Hindlimb muscle (tissue), 1 donor: Measurements from ENCODE around the gene TRMT6. TPM values are rescaled to one million over a fixed set of nuclear protein-coding genes. Genes with fewer than 3 reads are reported as not detected.
A peak's percentile ranks its signal among the peaks of the same experiment; 100 is the strongest.

Source experiments
- DNase-seq: peaks from one replicate; pipeline ENCODE4 v3.0.0-alpha.2; 2013
- polyA plus RNA-seq: library from polyadenylated mRNA; unstranded; fragments of 120-200 nt; gene quantifications from one replicate; pipeline ENCODE4 v1.2.1, GENCODE V29; 2013; ENCODE audit not compliant: insufficient read length

Gene TRMT6, protein sequence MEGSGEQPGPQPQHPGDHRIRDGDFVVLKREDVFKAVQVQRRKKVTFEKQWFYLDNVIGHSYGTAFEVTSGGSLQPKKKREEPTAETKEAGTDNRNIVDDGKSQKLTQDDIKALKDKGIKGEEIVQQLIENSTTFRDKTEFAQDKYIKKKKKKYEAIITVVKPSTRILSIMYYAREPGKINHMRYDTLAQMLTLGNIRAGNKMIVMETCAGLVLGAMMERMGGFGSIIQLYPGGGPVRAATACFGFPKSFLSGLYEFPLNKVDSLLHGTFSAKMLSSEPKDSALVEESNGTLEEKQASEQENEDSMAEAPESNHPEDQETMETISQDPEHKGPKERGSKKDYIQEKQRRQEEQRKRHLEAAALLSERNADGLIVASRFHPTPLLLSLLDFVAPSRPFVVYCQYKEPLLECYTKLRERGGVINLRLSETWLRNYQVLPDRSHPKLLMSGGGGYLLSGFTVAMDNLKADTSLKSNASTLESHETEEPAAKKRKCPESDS
- polyA plus RNA-seq, result 9.0 TPM

- DNase-seq, result peak; percentile 95
These were observed at the start of gene TRMT6, which contains the start of gene MCM8 for GRCh38 chr20:5950271-5951031. Gene TRMT6 (minus strand): TSS chr20:5950533. CDS start chr20:5950405, 128 bp downstream. Gene MCM8 (plus strand): TSS chr20:5950652. CDS start chr20:5952016, 1,364 bp downstream.

GRCh38 chr20:5999783-6000182 lies 49.5 kb upstream of the TRMT6 start:
- no peak for DNase-seq

DNA sequence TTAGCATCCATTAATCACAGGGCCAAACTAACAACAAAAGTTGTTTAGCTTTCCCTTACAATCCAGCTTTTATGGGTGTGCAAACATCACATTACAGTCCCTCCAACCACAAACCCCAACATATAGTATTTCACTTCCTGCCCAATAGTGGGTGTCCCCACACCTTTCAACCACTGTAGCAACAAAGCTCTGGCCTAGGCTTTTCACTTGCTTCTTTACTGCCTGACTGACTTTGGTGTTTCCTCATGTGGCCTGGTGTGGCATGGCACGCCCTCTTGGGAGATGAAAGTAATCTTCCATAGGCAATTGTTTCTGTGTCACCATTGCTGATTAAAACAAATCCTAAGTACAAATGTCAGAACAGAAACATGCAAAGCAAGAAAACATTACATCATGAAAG lies 46.4 kb upstream of the TRMT6 start:
- no peak for DNase-seq

GRCh38 chr20:5991623-5992441 lies 41.5 kb upstream of the TRMT6 start:
- DNase-seq, result no peak

- DNase-seq, result no peak
These were observed 40.6 kb upstream of the TRMT6 start for GRCh38 chr20:5990946-5991345.

- DNase-seq, result no peak
These were observed 39.2 kb upstream of the TRMT6 start for GRCh38 chr20:5989539-5989938.

GRCh38 chr20:5987383-5987782 lies 37.0 kb upstream of the TRMT6 start:
- DNase-seq, result no peak

- DNase-seq, result no peak
These were observed 30.6 kb upstream of the TRMT6 start for GRCh38 chr20:5980720-5981538.

DNA sequence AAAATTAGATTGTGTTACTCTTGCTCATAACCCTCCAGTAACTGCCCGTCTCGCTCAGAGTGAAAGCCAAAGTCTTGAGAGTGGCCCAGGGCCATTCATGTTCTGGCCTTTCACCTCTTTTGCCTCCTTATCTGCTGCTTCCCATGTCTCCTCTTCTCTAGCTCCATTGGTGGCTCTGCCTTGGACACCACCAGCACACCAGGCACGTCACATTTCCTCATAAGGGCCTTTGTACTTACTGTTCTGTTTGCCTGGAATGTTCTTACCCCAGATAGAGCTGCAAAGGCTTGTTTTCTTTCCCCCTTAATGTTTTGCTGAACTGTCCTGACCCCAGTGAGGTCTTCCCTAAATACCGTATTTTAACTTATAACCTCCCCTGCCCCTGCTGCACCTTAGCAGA lies 29.5 kb upstream of the TRMT6 start:
- DNase-seq, result no peak

GRCh38 chr20:5977975-5978374 lies 27.6 kb upstream of the TRMT6 start:
- DNase-seq, result no peak

DNA sequence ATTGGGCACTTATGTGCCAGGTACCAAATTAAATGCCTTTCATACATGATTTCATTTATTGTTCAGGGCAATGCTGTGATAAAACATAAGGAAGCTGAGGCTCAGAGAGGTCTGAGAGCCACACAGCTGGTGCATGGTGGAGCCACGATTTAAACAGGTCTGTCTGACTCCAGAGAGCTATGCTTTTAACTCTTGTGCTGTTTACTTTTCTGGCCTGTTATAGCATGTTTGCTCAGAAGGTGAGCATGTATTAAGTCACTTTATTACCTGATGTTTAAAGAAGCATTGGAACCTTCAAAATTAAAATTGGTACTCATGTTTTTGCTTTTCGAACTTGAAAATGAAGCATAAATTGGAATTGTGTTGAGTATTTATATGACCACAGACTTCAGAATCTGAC lies 26.9 kb upstream of the TRMT6 start:
- DNase-seq, result no peak

DNA sequence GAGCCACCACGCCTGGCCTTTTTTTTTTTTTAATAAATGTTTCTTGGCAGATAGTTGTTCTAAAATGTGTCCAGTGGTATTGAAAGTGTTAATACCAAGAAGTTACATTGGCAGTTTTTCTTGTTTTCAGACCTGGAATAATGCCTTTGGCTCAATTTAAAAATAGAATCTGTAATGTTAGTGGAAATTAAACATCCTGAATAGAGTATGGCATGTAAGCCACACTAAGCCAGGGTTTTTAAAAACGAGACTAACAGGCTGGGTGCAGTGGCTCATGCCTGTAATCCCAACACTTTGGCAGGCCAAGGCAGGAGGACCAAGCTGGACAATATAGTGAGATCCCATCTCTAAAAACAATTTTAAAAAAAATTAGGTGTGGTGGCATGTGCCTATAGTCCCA lies 25.4 kb upstream of the TRMT6 start:
- no peak for DNase-seq

DNA sequence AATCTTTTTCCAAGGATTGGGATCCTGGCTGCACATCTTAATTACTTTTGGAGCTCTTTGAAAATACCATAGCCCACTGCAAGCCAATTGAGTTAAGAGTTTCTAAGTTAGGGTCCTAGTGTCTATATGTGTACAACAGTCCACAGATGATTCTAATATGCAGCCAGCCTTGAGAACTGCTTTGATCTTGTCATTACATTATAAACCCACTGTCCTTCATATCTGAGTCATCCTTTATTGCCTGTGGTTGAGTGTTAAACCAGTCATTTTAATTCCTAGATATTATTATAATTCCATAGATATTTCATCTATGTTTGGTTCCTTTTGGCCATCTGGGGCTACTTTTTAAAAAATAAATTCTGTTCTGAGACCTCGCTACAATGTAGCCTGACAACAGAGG lies 24.2 kb upstream of the TRMT6 start:
- DNase-seq, result no peak

- no peak for DNase-seq
These were observed 23.6 kb upstream of the TRMT6 start for GRCh38 chr20:5973971-5974370.

DNA sequence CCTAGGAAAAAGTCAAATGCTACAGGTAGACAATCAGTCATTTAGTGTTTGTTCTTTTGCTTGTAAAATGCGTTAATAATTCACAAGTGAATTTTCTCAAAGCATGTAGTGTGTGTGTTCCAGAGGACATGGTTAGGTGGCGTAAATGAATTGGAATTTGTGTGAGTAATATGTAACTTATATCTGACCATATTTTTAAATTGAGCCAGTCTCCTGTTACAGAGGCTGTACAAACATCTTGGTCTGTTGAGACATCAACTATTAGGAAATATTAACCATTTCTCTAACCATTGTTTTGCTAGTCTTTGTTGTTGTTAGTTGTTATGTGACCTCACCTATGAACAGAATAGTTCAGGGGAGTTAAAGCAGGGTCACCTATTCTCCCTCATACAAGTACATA lies 22.8 kb upstream of the TRMT6 start:
- DNase-seq, result no peak

DNA sequence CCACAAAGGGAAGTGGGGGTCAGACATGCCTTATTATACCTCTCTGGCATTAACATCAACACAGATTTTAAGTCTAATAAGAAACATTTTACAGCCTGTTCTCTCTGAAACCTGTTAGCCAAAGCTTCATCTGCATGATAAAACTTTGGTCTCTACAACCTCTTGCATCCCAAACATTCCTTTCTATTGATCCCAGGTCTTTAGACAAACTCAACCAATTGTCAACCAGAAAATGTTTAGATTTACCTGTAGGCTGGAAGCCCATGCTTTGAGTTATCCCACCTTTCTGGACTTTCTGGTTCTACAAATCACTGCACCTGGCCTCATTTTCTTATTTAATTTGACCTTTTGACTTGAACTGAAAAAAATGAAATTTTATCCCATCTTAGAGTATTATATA lies 20.9 kb upstream of the TRMT6 start:
- DNase-seq, result no peak

DNA sequence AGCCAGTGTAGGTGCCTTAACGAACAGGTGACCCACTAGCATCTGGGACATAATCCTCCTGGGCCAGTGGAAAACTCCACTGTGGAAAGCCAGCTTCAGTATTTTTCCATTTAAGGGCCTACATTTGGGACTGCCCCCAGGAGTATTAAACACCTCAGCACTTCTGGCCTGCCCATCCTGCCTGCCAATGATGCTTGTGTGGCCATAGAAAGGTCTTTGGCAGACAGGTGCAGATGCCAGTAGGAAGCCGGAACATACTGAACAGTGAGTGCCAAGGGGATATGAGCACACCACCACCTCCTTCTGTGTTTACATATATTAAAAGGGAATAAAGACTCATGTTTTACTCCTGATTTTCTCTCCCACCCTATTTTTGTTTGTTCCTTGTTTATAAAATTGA lies 20.0 kb upstream of the TRMT6 start:
- no peak for DNase-seq

DNA sequence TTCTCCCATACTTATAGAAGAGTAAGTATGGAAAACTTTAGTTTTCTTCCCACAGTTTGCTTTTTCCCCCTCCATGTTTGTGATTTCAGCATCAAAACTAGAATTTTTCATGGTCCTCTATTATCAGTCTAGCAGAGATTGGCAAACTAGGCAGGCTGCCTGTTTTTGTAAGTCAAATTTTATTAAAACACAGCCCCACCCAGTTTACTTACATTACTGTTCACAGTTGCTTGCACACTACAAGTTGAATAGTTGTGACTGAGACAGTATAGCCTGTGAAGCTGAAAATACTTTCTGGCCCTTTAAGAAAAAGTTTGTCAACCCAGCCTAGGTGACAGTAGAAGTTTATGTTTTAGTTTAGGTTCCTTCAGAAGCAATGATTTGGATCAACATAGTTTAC lies 19.6 kb upstream of the TRMT6 start:
- no peak for DNase-seq

GRCh38 chr20:5969348-5969935 lies 19.1 kb upstream of the TRMT6 start:
- no peak for DNase-seq

DNA sequence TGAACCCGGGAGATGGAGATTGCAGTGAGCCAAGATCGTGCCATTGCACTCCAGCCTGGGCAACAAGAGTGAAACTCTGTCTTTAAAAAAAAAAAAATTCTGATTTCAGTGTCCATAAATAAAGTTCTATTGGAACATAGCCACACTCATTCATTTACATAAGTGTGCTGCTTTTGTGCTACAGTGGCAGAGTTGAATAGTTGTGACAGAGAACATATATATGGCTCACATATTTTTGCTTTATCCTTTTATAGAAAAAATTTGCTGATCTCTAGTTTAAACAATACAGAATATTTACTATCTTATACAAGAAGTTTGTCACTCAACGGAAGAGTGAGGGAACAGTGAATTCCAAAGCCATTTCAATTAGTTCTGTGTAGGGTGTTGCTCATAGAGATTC lies 18.1 kb upstream of the TRMT6 start:
- DNase-seq, result no peak

DNA sequence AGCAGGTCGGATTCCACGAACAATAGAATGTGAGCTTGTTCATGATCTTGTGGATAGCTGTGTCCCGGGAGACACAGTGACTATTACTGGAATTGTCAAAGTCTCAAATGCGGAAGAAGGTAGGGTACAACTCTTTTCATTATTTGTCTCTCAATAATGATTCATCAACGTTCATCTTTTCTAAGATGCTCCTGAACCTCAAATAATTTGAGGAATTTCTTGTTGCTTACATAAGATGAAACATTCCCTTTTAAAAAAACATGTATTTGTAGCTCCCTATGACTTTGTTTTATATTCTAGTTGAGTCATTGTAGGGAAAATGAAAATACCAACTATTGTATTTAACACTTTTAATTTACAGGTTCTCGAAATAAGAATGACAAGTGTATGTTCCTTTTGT lies 17.1 kb upstream of the TRMT6 start:
- no peak for DNase-seq

GRCh38 chr20:5949943-5950270 lies 426 bp downstream of the TRMT6 start:
- no peak for DNase-seq
